GM12892 (cell line): ENCODE results near the gene NOC4L.

Experiments used
- DNase-seq: peaks from one replicate; pipeline ENCODE4 v3.0.0; 2011; ENCODE audit not compliant: insufficient read length
- FAIRE-seq: peaks from 2 replicates; lab custom pipeline; 2011; peaks lifted over from hg19 to GRCh38; lab: Jason Lieb, UNC
- POLR2A ChIP-seq: IDR thresholded peaks from 2 replicates; pipeline ENCODE4 v1.6.1; 2011; ENCODE audit warnings: low read depth, low read length, control low read depth
- POLR2AphosphoS5 ChIP-seq: IDR thresholded peaks from 2 replicates; pipeline ENCODE4 v1.6.1; 2011; ENCODE audit warnings: low read depth, low read length, control low read depth
- TAF1 ChIP-seq: IDR thresholded peaks from 2 replicates; pipeline ENCODE4 v1.6.1; 2011; ENCODE audit warnings: low read depth, mild to moderate bottlenecking, control low read depth, low read length, borderline replicate concordance

Gene NOC4L

DNA sequence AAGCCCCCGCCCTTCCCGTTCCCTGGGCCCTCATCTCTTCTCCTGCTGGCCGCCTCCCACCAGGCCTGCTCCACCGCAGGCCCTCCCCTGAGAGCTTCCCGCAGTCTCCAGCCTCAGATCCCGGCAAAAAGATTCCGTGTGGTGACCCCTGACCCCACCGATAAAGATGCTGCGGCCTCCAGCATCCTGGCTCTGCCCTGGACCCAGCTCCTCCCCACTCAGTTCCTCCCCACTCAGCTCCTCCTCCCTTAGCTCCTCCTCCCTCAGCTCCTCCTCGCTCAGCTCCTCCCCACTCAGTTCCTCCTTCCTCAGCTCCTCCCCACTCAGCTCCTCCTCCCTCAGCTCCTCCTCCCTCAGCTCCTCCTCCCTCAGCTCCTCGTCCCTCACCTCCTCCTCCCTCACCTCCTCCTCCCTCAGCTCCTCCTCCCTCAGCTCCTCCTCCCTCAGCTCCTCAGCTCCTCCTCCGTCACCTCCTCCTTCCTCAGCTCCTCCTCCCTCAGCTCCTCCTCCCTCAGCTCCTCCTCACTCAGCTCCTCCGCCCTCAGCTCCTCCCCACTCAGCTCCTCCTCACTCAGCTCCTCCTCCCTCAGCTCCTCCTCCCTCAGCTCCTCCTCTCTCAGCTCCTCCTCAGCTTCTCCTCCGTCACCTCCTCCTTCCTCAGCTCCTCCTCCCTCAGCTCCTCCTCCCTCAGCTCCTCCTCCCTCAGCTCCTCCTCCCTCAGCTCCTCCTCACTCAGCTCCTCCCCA lies 17.0 kb downstream of the NOC4L start:
- DNase-seq (no peak), FAIRE-seq (no peak)
- no peak for TF ChIP-seq POLR2A
- no peak for TF ChIP-seq TAF1
- no peak for TF ChIP-seq POLR2AphosphoS5

GRCh38 chr12:132161796-132162507 lies 17.7 kb downstream of the NOC4L start:
- no peak for DNase-seq
- no peak for FAIRE-seq
- no peak for TF ChIP-seq TAF1
- no peak for TF ChIP-seq POLR2A
- TF ChIP-seq POLR2AphosphoS5, result no peak

DNA sequence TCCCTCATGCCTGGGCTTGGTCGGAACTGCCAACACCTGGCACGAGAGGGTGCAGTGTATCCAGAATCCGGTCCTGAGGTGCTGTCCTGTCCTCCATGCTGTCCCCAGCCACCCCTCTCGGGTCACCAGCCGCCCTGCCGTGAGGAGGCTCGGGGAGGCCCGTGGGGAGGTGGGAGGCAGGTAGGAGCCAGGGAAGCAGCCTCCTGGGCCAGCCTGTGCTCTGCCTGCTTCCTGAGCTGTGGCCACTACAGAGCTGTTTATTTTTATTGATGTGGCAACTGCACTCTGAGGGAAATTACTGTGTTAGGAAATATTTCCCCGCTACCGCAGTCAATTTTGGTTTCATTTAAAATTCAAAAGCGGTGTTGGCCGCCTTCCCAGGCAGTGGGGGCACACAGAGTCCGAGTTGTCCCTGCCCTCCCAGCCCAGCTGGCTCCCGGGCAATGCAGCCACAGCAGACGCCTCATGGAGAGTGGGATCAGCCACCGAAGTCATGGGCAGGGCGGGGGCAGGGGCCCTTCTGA lies 18.3 kb downstream of the NOC4L start:
- FAIRE-seq (no peak), DNase-seq (no peak)
- TF ChIP-seq POLR2AphosphoS5, result no peak

DNA sequence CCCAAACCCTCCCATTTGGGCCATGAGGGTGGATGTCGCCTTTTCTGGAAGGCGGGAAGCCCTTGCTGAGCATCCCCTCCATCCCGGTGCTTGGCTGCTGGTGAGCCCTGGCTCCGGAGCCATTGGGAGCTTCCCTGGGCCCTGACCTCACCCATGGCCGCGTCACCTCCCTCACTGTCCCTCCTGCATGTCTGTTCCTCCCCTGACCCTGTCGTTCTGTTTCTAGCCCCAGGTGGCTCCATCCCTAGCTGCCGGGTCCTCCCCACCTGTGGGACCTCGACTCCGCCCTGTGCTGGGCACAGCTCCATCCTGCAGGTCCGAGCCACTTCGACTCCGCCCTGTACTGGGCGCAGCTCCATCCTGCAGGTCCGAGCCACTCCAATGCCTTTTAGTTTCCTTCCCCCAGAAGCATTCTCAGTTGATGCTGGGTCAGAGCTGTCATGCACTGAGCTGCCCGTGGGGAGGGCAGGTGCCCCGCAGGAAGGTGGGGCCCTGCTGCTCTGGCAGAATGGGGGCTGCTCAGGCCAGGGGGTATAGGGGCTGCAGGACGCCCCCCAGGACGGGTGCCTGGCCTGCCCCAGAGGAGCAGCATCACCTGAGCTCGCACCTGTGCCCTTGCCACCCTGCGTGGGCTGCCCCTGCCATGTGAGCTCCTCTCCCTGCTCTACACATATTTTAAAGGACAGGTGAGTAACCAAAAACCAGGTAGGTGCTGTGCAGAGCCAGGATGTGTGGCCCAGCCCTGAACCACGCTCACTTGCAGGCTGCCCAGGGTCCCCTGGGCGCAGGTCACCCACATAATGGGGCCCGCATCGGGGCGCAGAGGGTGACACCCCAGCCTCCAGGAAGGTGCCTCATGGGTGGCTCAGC lies 19.0 kb downstream of the NOC4L start:
- FAIRE-seq (no peak), DNase-seq (no peak)
- TF ChIP-seq TAF1 (no peak), POLR2AphosphoS5 (no peak), POLR2A (no peak)

- no peak for FAIRE-seq
- no peak for DNase-seq
- TF ChIP-seq TAF1 (no peak), POLR2AphosphoS5 (no peak), POLR2A (no peak)
Observed at GRCh38 chr12:132163911-132164288, 19.6 kb downstream of the NOC4L start.

DNA sequence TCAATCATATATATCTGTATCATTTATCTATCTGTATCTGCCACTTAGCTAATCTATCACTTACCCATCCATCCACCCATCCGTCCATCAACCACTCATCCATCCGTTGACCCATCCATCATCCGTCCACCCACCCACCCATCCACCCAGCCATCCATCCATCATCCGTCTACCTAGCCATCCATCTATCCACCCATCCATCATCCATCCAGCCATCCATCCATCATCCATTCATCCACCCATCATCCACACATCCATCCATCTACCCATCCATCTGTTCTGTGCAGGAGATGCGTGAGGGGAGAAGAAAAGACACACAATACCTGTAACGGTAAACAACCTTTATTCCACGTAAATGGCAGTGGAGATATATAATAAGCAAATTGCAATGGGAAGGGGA lies 20.2 kb downstream of the NOC4L start:
- no peak for DNase-seq
- TF ChIP-seq POLR2AphosphoS5, result no peak
- TF ChIP-seq TAF1, result no peak
- no peak for TF ChIP-seq POLR2A
- FAIRE-seq, result no peak

GRCh38 chr12:132165584-132165983 lies 21.3 kb downstream of the NOC4L start:
- DNase-seq (no peak), FAIRE-seq (no peak)
- no peak for TF ChIP-seq POLR2A
- TF ChIP-seq TAF1, result no peak
- no peak for TF ChIP-seq POLR2AphosphoS5

GRCh38 chr12:132166093-132166492 lies 21.8 kb downstream of the NOC4L start:
- TF ChIP-seq TAF1 (no peak), POLR2AphosphoS5 (no peak), POLR2A (no peak)
- FAIRE-seq, result no peak
- no peak for DNase-seq

GRCh38 chr12:132166801-132167591 lies 22.7 kb downstream of the NOC4L start:
- no peak for FAIRE-seq
- TF ChIP-seq POLR2AphosphoS5 (no peak), POLR2A (no peak), TAF1 (no peak)
- no peak for DNase-seq

DNA sequence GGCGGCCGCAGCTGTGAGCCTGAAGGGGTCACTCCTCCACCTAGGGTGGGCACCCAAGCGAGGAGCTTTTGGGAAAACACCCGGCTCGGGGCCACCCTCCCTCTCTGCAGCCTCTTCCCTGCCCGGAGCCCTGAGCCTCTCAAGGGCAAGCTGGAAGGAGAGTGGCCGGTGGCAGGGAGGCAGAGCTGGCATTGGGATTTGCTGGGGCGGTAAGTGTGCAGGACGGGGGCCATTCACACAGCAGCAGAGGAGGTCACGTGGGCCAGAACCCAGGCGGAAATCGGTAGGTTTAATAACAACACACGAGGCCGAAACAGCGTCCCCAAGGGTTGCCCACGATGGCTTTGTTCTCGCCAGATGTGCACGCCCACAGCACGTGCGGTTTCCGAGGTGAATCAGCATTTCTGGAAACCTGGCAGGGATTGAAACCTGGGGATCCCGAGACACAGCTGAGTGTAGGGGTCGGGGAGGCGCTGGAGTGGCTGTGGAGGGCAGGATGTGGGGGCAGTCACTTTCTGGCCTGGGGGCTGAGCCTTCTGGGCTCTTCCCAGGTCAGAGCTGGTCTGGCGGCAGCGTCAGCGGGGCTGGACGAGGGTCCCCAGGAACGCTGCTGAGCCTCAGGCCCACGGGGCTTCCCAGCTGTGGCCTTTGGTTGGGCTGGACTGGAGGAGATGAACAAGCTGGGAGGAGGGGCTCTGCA lies 23.5 kb downstream of the NOC4L start:
- DNase-seq (no peak), FAIRE-seq (no peak)
- TF ChIP-seq POLR2A (no peak), POLR2AphosphoS5 (no peak), TAF1 (no peak)
